KMS-11 (cell line): ENCODE results near the gene EFCC1.

Experiments used
- H2AFZ ChIP-seq: fragments of 200-600 bp; sonication (generic); 2 replicates; pipeline ENCODE4 v1.6.1; 2016; ENCODE audit warnings: antibody characterized with exemption, mixed run types, low read depth
- H3K27ac ChIP-seq: fragments of 200-600 bp; sonication (generic); 2 replicates; pipeline ENCODE4 v1.6.1; 2016; ENCODE audit warnings: mild to moderate bottlenecking, mixed run types
- H3K27me3 ChIP-seq: fragments of 200-600 bp; sonication (generic); 2 replicates; pipeline ENCODE4 v1.6.1; 2017; ENCODE audit warnings: mild to moderate bottlenecking, low read depth, mixed run types, moderate library complexity; ENCODE audit not compliant: insufficient read depth
- H3K36me3 ChIP-seq: fragments of 200-600 bp; sonication (generic); 2 replicates; pipeline ENCODE4 v1.6.1; 2017; ENCODE audit warnings: mild to moderate bottlenecking, mixed run types; ENCODE audit not compliant: insufficient read depth
- H3K4me1 ChIP-seq: fragments of 200-600 bp; sonication (generic); 2 replicates; pipeline ENCODE4 v1.6.1; 2016; ENCODE audit warnings: mild to moderate bottlenecking, low read depth, mixed run types; ENCODE audit not compliant: poor library complexity, severe bottlenecking
- H3K4me2 ChIP-seq: fragments of 200-600 bp; sonication (generic); 2 replicates; pipeline ENCODE4 v1.7.0; 2016; ENCODE audit warnings: mild to moderate bottlenecking, mixed run types
- H3K4me3 ChIP-seq: fragments of 200-600 bp; sonication (generic); IDR thresholded peaks from 2 replicates; pipeline ENCODE4 v1.6.1; 2017; ENCODE audit warnings: low read depth, low read length, mixed read lengths; ENCODE audit not compliant: insufficient read depth
- H3K79me2 ChIP-seq: fragments of 200-600 bp; sonication (generic); 2 replicates; pipeline ENCODE4 v1.6.1; 2016; ENCODE audit warnings: low read depth, mixed run types; ENCODE audit not compliant: insufficient read depth
- H3K9ac ChIP-seq: fragments of 200-600 bp; sonication (generic); 2 replicates; pipeline ENCODE4 v1.6.1; 2016; ENCODE audit warnings: mild to moderate bottlenecking, mixed run types
- H4K20me1 ChIP-seq: fragments of 200-600 bp; sonication (generic); 2 replicates; pipeline ENCODE4 v1.6.1; 2016; ENCODE audit warnings: mild to moderate bottlenecking, mixed run types; ENCODE audit not compliant: insufficient read depth
- TF ChIP-seq, protein P1 (sequence below): fragments of 200-600 bp; sonication (generic); conservative IDR thresholded peaks from 2 replicates; pipeline ENCODE4 v1.6.1; 2017; ENCODE audit warnings: low read depth, mild to moderate bottlenecking, antibody characterized with exemption, low read length, moderate library complexity, mixed read lengths

EFCC1 gene

DNA sequence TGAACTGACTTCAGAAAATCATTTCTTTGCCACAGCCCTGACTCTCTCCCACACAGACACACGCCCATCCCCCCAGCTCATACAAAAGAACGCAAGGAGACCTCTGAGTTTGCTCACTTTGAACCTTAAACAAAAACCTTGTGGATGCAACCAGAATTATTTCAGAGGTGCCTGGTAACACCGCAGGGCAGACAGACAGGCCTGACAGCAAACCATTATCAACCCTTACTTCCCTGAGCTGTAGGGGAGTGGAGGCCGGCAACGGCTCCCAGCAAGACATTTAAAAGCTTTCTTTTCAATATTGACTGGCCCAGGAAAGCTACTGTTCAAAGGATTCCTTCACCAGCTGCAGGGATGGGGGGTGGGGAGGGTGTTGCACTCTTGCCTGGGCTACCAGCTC lies 2.0 kb upstream of the EFCC1 start:
- Histone ChIP-seq H3K4me2 (no peak overlapping the region), H2AFZ (no peak overlapping the region), H3K27ac (no peak overlapping the region), H3K4me3 (no peak overlapping the region), H4K20me1 (no peaks in the 10 kb centered on the region), H3K4me1 (peaks cover 18% of the 10 kb centered on the region), H3K27me3 (no peaks in the 10 kb centered on the region), H3K36me3 (no peaks in the 10 kb centered on the region), H3K9ac (no peak overlapping the region), H3K79me2 (no peaks in the 10 kb centered on the region)
- TF ChIP-seq, protein P1, sequence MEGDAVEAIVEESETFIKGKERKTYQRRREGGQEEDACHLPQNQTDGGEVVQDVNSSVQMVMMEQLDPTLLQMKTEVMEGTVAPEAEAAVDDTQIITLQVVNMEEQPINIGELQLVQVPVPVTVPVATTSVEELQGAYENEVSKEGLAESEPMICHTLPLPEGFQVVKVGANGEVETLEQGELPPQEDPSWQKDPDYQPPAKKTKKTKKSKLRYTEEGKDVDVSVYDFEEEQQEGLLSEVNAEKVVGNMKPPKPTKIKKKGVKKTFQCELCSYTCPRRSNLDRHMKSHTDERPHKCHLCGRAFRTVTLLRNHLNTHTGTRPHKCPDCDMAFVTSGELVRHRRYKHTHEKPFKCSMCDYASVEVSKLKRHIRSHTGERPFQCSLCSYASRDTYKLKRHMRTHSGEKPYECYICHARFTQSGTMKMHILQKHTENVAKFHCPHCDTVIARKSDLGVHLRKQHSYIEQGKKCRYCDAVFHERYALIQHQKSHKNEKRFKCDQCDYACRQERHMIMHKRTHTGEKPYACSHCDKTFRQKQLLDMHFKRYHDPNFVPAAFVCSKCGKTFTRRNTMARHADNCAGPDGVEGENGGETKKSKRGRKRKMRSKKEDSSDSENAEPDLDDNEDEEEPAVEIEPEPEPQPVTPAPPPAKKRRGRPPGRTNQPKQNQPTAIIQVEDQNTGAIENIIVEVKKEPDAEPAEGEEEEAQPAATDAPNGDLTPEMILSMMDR, result no peak

DNA sequence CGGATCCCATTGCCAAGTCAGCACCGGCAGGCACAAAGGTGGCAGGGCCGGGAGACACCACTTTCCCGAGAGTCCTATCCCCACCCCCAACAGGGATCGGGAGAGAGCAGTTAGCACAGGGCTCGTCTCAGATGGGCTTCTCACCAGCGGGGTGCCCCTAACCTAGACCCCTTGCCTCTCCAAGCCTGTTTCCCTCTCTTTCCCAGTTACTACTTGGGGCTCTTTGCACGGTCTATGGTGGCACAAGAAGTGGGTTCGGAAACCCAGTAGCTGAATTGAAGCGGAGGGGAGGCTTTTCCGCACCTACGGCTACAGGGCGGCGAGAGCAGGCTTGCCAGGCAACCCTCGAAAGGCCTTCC lies 383 bp upstream of the EFCC1 start:
- no peaks in the 10 kb centered on the region for H3K79me2 ChIP-seq
- H4K20me1 ChIP-seq, result no peaks in the 10 kb centered on the region
- no peak overlapping the region for H3K4me3 ChIP-seq
- no peaks in the 10 kb centered on the region for H3K36me3 ChIP-seq
- TF ChIP-seq, protein P1, result no peak
- no peak overlapping the region for H2AFZ ChIP-seq
- peaks cover 20% of the 10 kb centered on the region for H3K4me1 ChIP-seq
- H3K27me3 ChIP-seq, result no peaks in the 10 kb centered on the region
- H3K27ac ChIP-seq, result no peak overlapping the region
- H3K4me2 ChIP-seq, result no peak overlapping the region
- H3K9ac ChIP-seq, result no peak overlapping the region

DNA sequence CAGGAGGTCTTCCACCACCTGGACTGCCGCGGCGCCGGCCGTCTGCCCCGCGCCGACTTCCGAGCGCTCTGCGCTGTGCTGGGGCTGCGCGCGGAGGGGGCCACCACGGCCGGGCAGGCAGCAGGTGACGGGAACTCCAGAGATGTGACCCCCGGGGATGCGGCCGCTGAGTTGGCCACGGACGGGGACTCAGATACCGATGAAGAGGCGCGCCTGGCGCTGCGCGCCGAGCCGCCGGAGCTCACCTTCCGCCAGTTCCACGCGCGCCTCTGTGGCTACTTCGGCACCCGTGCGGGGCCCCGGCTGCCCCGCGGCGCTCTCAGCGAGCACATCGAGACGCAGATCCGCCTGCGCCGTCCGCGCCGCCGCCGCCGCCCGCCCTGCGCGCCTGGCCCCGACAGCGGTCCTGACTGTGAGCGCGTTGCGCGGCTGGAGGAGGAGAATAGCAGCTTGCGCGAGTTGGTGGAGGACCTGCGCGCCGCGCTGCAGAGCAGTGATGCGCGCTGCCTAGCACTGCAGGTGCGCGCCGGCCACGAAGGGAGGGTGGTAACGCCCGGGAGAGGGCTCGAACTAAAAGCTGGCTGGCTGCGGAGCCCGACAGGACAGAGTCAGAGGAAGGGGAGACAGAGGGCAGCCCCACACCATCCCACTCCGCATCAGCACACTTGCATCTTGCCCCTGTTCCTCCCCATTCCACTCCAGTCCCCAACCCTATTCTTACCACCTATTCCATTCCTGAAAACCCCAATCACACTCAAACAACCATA lies 885 bp downstream of the EFCC1 start:
- H3K36me3 ChIP-seq, result no peaks in the 10 kb centered on the region
- H3K4me1 ChIP-seq, result peaks cover 33% of the 10 kb centered on the region
- no peak overlapping the region for H3K27ac ChIP-seq
- no peak overlapping the region for H3K4me3 ChIP-seq
- no peak overlapping the region for H3K9ac ChIP-seq
- H3K79me2 ChIP-seq, result no peaks in the 10 kb centered on the region
- H2AFZ ChIP-seq, result no peak overlapping the region
- no peaks in the 10 kb centered on the region for H3K27me3 ChIP-seq
- no peaks in the 10 kb centered on the region for H4K20me1 ChIP-seq
- H3K4me2 ChIP-seq, result no peak overlapping the region
- TF ChIP-seq, protein P1, result no peak

DNA sequence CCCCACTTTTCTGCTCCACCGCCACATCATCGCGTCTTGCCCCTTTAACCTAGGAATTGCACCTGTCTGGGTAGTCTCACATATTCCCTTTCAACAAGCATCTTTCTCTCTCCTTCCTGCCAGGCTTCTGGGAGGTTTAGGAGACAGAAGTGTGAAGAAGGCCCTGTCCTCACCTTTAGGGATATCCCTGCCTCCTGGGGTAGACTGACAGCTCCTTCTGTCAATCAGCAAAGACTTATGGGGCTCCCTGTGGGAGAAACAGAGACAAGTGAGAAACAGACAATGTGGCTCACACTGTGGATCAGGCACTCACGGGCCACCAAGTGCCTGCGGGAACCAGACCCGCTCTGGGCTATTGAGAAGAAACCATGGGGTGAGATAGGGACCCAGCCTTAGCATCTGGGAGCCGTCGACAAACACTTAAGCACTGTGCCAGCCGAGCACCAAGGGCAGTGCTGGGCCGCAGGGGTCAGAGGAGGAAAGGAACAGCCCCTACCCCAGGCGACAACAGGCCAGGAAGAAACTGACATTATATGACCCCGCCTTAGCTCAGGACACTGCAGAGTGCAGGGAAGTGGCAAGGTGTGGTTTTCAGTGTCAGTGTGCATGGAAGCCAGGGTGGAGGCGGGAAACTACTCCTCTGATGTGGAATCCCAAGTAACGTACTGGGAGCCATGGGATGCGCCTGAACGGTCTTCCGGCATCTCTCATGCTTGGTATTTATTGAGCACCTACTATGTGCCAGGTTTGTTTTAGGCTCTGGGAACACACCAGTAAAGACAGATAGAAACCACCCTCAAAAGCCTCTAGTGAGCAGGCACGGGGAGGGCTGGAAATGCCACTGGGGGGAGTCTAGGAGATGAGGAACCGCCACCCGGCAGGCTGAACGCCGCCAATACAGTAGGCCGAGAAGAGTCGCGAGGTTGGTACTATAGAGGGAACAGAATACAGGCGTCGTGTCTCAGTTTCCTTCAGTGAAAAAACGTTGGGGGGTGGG lies 1.8 kb downstream of the EFCC1 start:
- Histone ChIP-seq H3K79me2 (no peaks in the 10 kb centered on the region), H3K36me3 (no peaks in the 10 kb centered on the region), H2AFZ (peak overlapping the region; percentile 44), H3K4me3 (no peak overlapping the region), H3K9ac (peak overlapping the region; percentile 77), H3K27me3 (no peaks in the 10 kb centered on the region), H4K20me1 (no peaks in the 10 kb centered on the region), H3K27ac (peak overlapping the region; percentile 39), H3K4me2 (peak overlapping the region; percentile 33; the same call in 1 of the 2 replicates), H3K4me1 (peaks cover 34% of the 10 kb centered on the region)
- TF ChIP-seq, protein P1, result no peak
